Measurements from ENCODE around the gene GSTM1.

GRCh38 chr1:109705411-109705810 is 17.8 kb downstream of the GSTM1 start:
- TF ChIP-seq POLR2A (IDR thresholded peaks at IDR 0.05): no peak
- no peak for TF ChIP-seq CTCF (IDR thresholded peaks at IDR 0.05)

All from body of pancreas (tissue), 4 donors.